Liver (tissue), 3 donors: ENCODE measurements around the gene MBD4.

ENCODE experiments used
- FOXA1 ChIP-seq: IDR thresholded peaks from 2 replicates; pipeline ENCODE4 v1.6.1; 2016; ENCODE audit warnings: antibody characterized with exemption
- GABPA ChIP-seq, 2 donors: IDR thresholded peaks in 1 of 2; conservative IDR thresholded peaks in 1 of 2; 2 replicates each; pipeline ENCODE4 v1.6.1; 2016; ENCODE audit warnings: antibody characterized with exemption in 2 of 2, mild to moderate bottlenecking in 1 of 2, moderate library complexity in 1 of 2
- RAD21 ChIP-seq, 2 donors: IDR thresholded peaks; 2 replicates each; pipeline ENCODE4 v1.6.1; 2016; ENCODE audit warnings: antibody characterized with exemption in 2 of 2, mild to moderate bottlenecking in 2 of 2
- TAF1 ChIP-seq: conservative IDR thresholded peaks from 2 replicates; pipeline ENCODE4 v1.6.1; 2016; ENCODE audit warnings: antibody characterized with exemption, mild to moderate bottlenecking
- YY1 ChIP-seq: IDR thresholded peaks from 2 replicates; pipeline ENCODE4 v1.6.1; 2016; ENCODE audit warnings: antibody characterized with exemption, mild to moderate bottlenecking
- TF ChIP-seq, protein P1 (sequence below): fragments of 150-350 bp; IDR thresholded peaks from 2 replicates; pipeline ENCODE4 v1.5.1; 2017; ENCODE audit warnings: improper control_type of control experiment, low read depth, low read length; ENCODE audit not compliant: missing input control
- TF ChIP-seq, protein P2 (sequence below): IDR thresholded peaks from 2 replicates; pipeline ENCODE4 v1.6.1; 2016; ENCODE audit warnings: antibody characterized with exemption
- TF ChIP-seq, protein P3 (sequence below): IDR thresholded peaks from 2 replicates; pipeline ENCODE4 v1.6.1; 2016; ENCODE audit warnings: antibody characterized with exemption
- donor health status: healthy.
- donor health status: healthy.

GRCh38 chr3:129384594-129385323 lies 55.0 kb downstream of the MBD4 start:
- TF ChIP-seq, protein P1, sequence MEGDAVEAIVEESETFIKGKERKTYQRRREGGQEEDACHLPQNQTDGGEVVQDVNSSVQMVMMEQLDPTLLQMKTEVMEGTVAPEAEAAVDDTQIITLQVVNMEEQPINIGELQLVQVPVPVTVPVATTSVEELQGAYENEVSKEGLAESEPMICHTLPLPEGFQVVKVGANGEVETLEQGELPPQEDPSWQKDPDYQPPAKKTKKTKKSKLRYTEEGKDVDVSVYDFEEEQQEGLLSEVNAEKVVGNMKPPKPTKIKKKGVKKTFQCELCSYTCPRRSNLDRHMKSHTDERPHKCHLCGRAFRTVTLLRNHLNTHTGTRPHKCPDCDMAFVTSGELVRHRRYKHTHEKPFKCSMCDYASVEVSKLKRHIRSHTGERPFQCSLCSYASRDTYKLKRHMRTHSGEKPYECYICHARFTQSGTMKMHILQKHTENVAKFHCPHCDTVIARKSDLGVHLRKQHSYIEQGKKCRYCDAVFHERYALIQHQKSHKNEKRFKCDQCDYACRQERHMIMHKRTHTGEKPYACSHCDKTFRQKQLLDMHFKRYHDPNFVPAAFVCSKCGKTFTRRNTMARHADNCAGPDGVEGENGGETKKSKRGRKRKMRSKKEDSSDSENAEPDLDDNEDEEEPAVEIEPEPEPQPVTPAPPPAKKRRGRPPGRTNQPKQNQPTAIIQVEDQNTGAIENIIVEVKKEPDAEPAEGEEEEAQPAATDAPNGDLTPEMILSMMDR, result no peak
- TF ChIP-seq, protein P2, sequence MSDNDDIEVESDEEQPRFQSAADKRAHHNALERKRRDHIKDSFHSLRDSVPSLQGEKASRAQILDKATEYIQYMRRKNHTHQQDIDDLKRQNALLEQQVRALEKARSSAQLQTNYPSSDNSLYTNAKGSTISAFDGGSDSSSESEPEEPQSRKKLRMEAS, result no peak
- TF ChIP-seq GABPA (IDR thresholded peaks at IDR 0.05 in 1 of 2, conservative IDR thresholded peaks at IDR 0.05 in 1 of 2) (no peak), FOXA1 (no peak), RAD21 (IDR thresholded peaks at IDR 0.05) (no peak), YY1 (no peak), TAF1 (no peak)
- TF ChIP-seq, protein P3, sequence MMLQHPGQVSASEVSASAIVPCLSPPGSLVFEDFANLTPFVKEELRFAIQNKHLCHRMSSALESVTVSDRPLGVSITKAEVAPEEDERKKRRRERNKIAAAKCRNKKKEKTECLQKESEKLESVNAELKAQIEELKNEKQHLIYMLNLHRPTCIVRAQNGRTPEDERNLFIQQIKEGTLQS, result no peak
